Measurements from ENCODE around the gene DOCK3. TPM values are rescaled to one million over a fixed set of nuclear protein-coding genes. Genes with fewer than 3 reads are reported as not detected.
"Not testable (repeated sequence)": the region's sequence is repeated elsewhere in the genome, so short reads cannot be mapped to it uniquely, and the experiment has no call there.

Gene DOCK3
- total RNA-seq, 1 donor, result 0.36 TPM

DNA sequence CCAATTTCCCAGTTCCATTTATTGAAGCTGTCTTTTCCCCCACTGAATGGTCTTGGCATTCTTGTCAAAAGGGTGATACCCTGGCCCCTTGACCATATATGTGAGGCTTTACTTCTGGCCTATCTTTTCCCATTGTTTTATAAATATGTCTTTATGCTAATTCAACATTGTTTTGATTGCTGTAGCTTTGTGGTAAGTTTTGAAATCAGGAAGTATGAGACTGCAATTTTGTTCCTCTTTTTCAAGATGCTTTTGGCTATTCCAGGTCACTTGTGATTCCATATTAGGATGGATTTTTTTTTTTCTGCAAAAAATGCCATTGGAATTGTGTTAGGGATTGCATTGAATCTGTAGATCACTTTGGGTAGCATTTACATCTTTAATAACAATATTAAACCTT is 569.2 kb downstream of the DOCK3 start:
- H3K9me3 ChIP-seq (ENCODE audit: low read depth, low read length), result no peaks in the 10 kb centered on the region
- H3K4me1 ChIP-seq (ENCODE audit: insufficient read depth, low read length), result no peaks in the 10 kb centered on the region
- DNase-seq (ENCODE audit: insufficient read length, low spot score, missing footprints), result no peak
- TF ChIP-seq, protein P1, sequence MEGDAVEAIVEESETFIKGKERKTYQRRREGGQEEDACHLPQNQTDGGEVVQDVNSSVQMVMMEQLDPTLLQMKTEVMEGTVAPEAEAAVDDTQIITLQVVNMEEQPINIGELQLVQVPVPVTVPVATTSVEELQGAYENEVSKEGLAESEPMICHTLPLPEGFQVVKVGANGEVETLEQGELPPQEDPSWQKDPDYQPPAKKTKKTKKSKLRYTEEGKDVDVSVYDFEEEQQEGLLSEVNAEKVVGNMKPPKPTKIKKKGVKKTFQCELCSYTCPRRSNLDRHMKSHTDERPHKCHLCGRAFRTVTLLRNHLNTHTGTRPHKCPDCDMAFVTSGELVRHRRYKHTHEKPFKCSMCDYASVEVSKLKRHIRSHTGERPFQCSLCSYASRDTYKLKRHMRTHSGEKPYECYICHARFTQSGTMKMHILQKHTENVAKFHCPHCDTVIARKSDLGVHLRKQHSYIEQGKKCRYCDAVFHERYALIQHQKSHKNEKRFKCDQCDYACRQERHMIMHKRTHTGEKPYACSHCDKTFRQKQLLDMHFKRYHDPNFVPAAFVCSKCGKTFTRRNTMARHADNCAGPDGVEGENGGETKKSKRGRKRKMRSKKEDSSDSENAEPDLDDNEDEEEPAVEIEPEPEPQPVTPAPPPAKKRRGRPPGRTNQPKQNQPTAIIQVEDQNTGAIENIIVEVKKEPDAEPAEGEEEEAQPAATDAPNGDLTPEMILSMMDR (IDR thresholded peaks at IDR 0.05; ENCODE audit: extremely low read depth, low read depth, low read length), result no peak
- no peaks in the 10 kb centered on the region for H3K36me3 ChIP-seq (ENCODE audit: insufficient read depth, low read length)
- H3K4me3 ChIP-seq (ENCODE audit: insufficient read depth, low read length), result no peak overlapping the region
- H3K79me2 ChIP-seq (ENCODE audit: insufficient read depth, low read length), result no peaks in the 10 kb centered on the region
- H3K4me2 ChIP-seq (ENCODE audit: insufficient read depth, low read length), result no peak overlapping the region
- no peaks in the 10 kb centered on the region for H4K20me1 ChIP-seq (ENCODE audit: insufficient read depth, low read length)
- H3K27ac ChIP-seq (ENCODE audit: low read depth, low read length), result no peak overlapping the region
- H2AFZ ChIP-seq (ENCODE audit: low read length), result no peak overlapping the region
- no peaks in the 10 kb centered on the region for H3K27me3 ChIP-seq (ENCODE audit: insufficient read depth, low read length)

DNA sequence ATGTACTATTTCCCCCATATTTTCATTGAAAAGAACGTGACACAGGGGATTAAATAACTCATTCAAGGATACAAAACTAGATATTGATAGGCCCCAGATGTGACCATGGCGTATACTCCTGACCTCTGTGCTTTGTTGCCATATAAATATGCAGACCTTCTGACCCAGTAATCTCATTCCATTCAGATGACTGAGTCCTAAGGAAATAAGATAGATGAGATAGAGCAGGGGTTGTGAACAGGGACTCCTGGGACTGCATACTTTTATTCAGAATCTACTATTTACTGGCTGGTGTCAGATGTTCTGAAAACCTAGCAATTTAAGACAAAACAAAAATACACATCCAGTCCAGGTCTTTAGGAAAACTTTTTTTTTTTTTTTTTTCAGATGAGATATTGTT is 571.1 kb downstream of the DOCK3 start:
- Histone ChIP-seq H2AFZ (ENCODE audit: low read length) (no peak overlapping the region), H4K20me1 (ENCODE audit: insufficient read depth, low read length) (no peaks in the 10 kb centered on the region), H3K4me1 (ENCODE audit: insufficient read depth, low read length) (no peaks in the 10 kb centered on the region), H3K79me2 (ENCODE audit: insufficient read depth, low read length) (no peaks in the 10 kb centered on the region), H3K9me3 (ENCODE audit: low read depth, low read length) (no peaks in the 10 kb centered on the region), H3K4me3 (ENCODE audit: insufficient read depth, low read length) (no peak overlapping the region), H3K36me3 (ENCODE audit: insufficient read depth, low read length) (no peaks in the 10 kb centered on the region), H3K4me2 (ENCODE audit: insufficient read depth, low read length) (no peak overlapping the region), H3K27ac (ENCODE audit: low read depth, low read length) (no peak overlapping the region), H3K27me3 (ENCODE audit: insufficient read depth, low read length) (no peaks in the 10 kb centered on the region)
- DNase-seq (ENCODE audit: insufficient read length, low spot score, missing footprints), result no peak
- TF ChIP-seq, protein P1 (IDR thresholded peaks at IDR 0.05; ENCODE audit: extremely low read depth, low read depth, low read length), result no peak

DNA sequence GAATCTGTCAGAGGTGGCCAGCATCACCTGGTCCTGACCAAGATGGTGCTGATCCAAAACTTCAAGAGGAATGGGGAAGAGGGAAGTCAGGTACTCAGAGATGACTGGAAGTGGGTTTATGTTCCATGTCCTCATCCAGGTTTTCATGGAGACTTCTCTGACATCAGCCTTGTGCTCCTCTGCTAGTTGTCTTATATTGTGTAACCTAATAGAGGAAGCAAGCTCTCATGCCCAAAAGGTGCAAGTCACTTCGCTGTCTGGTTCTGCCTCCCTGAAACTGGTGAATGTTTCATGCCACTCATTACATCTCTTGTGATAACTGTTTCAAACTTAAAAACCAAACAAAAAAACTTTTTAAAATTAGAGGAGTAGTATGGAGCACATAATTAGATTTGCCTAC is 583.1 kb downstream of the DOCK3 start:
- no peak overlapping the region for H2AFZ ChIP-seq (ENCODE audit: low read length)
- H3K27me3 ChIP-seq (ENCODE audit: insufficient read depth, low read length), result no peaks in the 10 kb centered on the region
- DNase-seq (ENCODE audit: insufficient read length, low spot score, missing footprints), result no peak
- no peaks in the 10 kb centered on the region for H3K36me3 ChIP-seq (ENCODE audit: insufficient read depth, low read length)
- H3K27ac ChIP-seq (ENCODE audit: low read depth, low read length), result no peak overlapping the region
- H4K20me1 ChIP-seq (ENCODE audit: insufficient read depth, low read length), result no peaks in the 10 kb centered on the region
- H3K4me2 ChIP-seq (ENCODE audit: insufficient read depth, low read length), result no peak overlapping the region
- TF ChIP-seq, protein P1 (IDR thresholded peaks at IDR 0.05; ENCODE audit: extremely low read depth, low read depth, low read length), result no peak
- H3K9me3 ChIP-seq (ENCODE audit: low read depth, low read length), result no peaks in the 10 kb centered on the region
- no peaks in the 10 kb centered on the region for H3K4me1 ChIP-seq (ENCODE audit: insufficient read depth, low read length)
- H3K79me2 ChIP-seq (ENCODE audit: insufficient read depth, low read length), result no peaks in the 10 kb centered on the region
- no peak overlapping the region for H3K4me3 ChIP-seq (ENCODE audit: insufficient read depth, low read length)

DNA sequence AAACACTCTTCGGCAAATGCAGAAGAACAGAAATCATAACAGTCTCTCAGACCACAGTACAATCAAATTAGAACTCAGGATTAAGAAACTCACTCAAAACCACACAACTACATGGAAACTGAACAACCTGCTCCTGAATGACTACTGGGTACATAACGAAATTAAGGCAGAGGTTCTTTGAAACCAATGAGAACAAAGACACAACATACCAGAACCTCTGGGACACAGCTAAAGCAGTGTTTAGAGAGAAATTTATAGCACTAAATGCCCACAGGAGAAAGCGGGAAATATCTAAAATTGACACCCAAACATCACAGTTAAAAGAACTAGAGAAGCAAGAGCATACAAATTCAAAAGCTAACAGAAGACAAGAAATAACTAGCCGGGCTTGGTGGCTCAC is 589.4 kb downstream of the DOCK3 start:
- not testable (repeated sequence) for H3K4me1 ChIP-seq (ENCODE audit: insufficient read depth, low read length); H3K4me3 ChIP-seq (ENCODE audit: insufficient read depth, low read length); H3K4me2 ChIP-seq (ENCODE audit: insufficient read depth, low read length); H3K9me3 ChIP-seq (ENCODE audit: low read depth, low read length); H3K27ac ChIP-seq (ENCODE audit: low read depth, low read length); H3K27me3 ChIP-seq (ENCODE audit: insufficient read depth, low read length); H4K20me1 ChIP-seq (ENCODE audit: insufficient read depth, low read length); H2AFZ ChIP-seq (ENCODE audit: low read length); H3K79me2 ChIP-seq (ENCODE audit: insufficient read depth, low read length); H3K36me3 ChIP-seq (ENCODE audit: insufficient read depth, low read length); DNase-seq (ENCODE audit: insufficient read length, low spot score, missing footprints)

Measured in osteoblast (primary cell).